Measurements from ENCODE around the gene RGMA. TPM values are rescaled to one million over a fixed set of nuclear protein-coding genes. Genes with fewer than 3 reads are reported as not detected.

RGMA gene
- total RNA-seq, 1 experiment from 2014 or later, result 41.4 TPM

DNA sequence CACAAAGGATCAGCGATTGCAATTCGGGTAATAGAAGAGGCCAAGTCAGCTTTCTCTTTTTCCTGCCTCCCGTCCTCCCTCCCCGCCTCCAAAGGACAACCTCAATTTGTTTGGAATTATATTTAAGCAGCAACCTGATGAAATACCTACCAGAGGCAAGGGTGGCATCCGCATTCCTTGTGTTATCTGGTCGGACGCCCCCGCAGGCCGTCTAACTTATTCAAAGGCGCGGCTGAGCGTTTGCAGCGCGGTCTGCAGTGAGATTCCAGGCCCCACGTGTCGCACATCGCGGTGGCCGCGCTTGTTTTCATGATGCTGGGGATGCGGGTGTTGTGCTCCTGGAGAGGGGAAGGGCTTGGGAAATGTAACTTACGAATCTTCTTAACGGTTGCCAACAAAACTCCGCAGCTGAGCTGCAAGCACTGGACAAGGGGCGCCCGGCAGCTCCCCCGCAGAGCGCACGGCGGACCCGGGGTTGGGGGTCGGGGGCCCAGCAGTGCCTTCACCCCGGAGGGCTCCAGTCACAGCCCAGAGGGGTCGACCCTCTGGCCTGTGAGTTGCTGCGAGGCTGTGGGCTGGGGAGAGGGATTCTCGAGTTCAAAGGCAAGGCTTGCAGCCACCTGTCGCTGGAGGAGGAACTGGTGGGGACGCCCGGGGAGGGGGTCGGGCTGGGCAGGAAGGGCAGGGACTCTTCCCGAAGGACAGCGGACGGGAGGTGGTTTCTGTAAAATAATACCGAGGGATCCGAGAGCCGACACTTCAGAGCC, 20.5 kb upstream of the RGMA start:
- Mint-ChIP-seq H3K27ac (no peak overlapping the region), H3K27me3 (ENCODE audit: low read depth) (peaks cover 59% of the 10 kb centered on the region), H3K9me3 (no peaks in the 10 kb centered on the region; a peak in 1 of 5 replicates), H3K36me3 (ENCODE audit: insufficient read depth in 1 of 3, low read depth in 3 of 3) (peaks cover 0 to 5% (median 2%) of the 10 kb centered on the region in 3 experiments; a peak in 1 of 7 replicates), H3K4me3 (peak overlapping the region in 1 of 2 experiments; percentile 49; a peak in 3 of 5 replicates), H3K4me1 (peaks cover 36 to 45% of the 10 kb centered on the region in 2 experiments)
- Histone ChIP-seq H2BK5ac (ENCODE audit: insufficient read length, low read length) (no peak overlapping the region), H3K27ac (ENCODE audit: insufficient read length, low read depth, low read length) (no peak overlapping the region), H3K4me1 (ENCODE audit: insufficient read depth, low read length) (peaks cover 7% of the 10 kb centered on the region), H2AFZ (ENCODE audit: low read length) (no peak overlapping the region), H3K56ac (ENCODE audit: insufficient read length, low read depth, low read length) (no peak overlapping the region), H3K79me1 (ENCODE audit: insufficient read depth, low read depth, low read length, poor library complexity, severe bottlenecking) (no peaks in the 10 kb centered on the region), H2BK12ac (ENCODE audit: insufficient read length, low read depth, low read length) (no peak overlapping the region), H3K9ac (ENCODE audit: extremely low read depth, insufficient read length, low read length) (no peak overlapping the region), H3K14ac (ENCODE audit: insufficient read depth, low read length) (0 out of 2 replicates have a peak overlapping the region, but pooled peaks have one; percentile 51), H3K9me3 (ENCODE audit: control insufficient read depth, low read depth, low read length) (no peaks in the 10 kb centered on the region), H3K4me2 (ENCODE audit: insufficient read depth, insufficient read length, low read length) (peak overlapping the region; percentile 32), H2BK15ac (ENCODE audit: low read depth, low read length) (no peak overlapping the region), H3K18ac (ENCODE audit: insufficient read length, low read depth, low read length) (peak overlapping the region; percentile 31), H3K27me3 (ENCODE audit: insufficient read depth, low read length) (no peaks in the 10 kb centered on the region), H3K79me2 (ENCODE audit: insufficient read depth, low read length) (no peaks in the 10 kb centered on the region), H3K23me2 (ENCODE audit: insufficient read length, low read depth, low read length, poor library complexity, severe bottlenecking) (no peaks in the 10 kb centered on the region), H2AK5ac (ENCODE audit: insufficient read length, low read length) (no peak overlapping the region), H3K23ac (ENCODE audit: insufficient read length, low read depth, low read length) (no peak overlapping the region), H2BK120ac (ENCODE audit: low read depth, low read length, poor library complexity, severe bottlenecking) (no peak overlapping the region), H4K5ac (ENCODE audit: insufficient read length, low read depth, low read length) (no peak overlapping the region), H3T11ph (ENCODE audit: low read length) (no peak overlapping the region), H4K8ac (replicated peaks; ENCODE audit: insufficient read length, low read depth, low read length) (no peak overlapping the region), H4K91ac (ENCODE audit: insufficient read length, low read depth, low read length) (no peak overlapping the region), H2BK20ac (ENCODE audit: low read depth, low read length, poor library complexity, severe bottlenecking) (no peak overlapping the region), H4K20me1 (ENCODE audit: control insufficient read depth, insufficient read depth, insufficient read length) (no peaks in the 10 kb centered on the region), H3K4ac (ENCODE audit: low read depth, low read length) (no peak overlapping the region)
- TF ChIP-seq, protein P1, sequence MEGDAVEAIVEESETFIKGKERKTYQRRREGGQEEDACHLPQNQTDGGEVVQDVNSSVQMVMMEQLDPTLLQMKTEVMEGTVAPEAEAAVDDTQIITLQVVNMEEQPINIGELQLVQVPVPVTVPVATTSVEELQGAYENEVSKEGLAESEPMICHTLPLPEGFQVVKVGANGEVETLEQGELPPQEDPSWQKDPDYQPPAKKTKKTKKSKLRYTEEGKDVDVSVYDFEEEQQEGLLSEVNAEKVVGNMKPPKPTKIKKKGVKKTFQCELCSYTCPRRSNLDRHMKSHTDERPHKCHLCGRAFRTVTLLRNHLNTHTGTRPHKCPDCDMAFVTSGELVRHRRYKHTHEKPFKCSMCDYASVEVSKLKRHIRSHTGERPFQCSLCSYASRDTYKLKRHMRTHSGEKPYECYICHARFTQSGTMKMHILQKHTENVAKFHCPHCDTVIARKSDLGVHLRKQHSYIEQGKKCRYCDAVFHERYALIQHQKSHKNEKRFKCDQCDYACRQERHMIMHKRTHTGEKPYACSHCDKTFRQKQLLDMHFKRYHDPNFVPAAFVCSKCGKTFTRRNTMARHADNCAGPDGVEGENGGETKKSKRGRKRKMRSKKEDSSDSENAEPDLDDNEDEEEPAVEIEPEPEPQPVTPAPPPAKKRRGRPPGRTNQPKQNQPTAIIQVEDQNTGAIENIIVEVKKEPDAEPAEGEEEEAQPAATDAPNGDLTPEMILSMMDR (conservative IDR thresholded peaks at IDR 0.05), result no peak
- WGBS (ENCODE audit: extremely low coverage, insufficient read length, low lambda C conversion rate), result no CpG with 5 or more reads among the region's 46 CpGs
- DNase-seq, result peak; percentile 69

Measured in H9 (cell line).